NCI-H2196 treated with DMSO at 0.1 percent for 48 hours (cell line): ENCODE results near the gene PRX.
"Not testable (repeated sequence)": the region's sequence is repeated elsewhere in the genome, so short reads cannot be mapped to it uniquely, and the experiment has no call there.

Experiments used
- DNase-seq: peaks from one replicate; lab custom pipeline; 2025; ENCODE audit not compliant: unreplicated experiment; lab: John Stamatoyannopoulos, UW

Gene PRX

DNA sequence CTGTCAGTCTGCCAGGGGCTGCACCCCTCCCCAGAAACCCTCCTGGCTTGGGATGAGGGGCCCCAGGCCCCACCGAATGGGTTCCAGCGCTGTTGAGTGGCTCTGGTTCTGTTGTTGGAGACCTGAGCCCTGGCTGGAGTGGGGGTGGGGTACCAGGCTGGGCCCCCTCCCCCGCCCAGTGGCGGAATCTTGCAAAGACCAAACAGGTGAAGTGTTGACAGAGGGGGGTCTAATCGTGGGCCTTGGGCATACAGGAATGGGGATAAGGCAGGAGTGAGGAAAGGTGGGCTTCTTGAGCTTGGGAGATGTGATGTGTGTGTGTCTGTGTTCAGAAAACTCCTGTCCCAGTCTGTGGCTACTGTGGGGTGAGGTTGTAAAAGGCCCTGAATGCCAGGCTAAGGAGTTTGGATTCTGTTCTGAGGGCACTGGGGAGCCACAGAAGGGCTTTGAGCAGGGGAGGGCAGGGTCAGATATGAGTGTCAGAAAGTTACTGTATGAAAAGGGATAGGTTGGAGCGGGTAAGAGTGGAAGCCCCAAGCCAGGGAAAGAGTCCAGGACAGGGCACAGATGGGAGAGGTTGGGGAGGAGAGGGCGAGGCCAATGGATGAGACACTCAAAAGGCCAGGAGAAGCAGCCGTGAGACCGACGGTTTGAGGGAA, 23.0 kb downstream of the PRX start, which contains the start of gene HIPK4:
Gene HIPK4, minus strand, starts transcription at position 98 of the 659 bp plus-strand sequence. CDS start 279 bp downstream, outside the sequence.
- no peak for DNase-seq

DNA sequence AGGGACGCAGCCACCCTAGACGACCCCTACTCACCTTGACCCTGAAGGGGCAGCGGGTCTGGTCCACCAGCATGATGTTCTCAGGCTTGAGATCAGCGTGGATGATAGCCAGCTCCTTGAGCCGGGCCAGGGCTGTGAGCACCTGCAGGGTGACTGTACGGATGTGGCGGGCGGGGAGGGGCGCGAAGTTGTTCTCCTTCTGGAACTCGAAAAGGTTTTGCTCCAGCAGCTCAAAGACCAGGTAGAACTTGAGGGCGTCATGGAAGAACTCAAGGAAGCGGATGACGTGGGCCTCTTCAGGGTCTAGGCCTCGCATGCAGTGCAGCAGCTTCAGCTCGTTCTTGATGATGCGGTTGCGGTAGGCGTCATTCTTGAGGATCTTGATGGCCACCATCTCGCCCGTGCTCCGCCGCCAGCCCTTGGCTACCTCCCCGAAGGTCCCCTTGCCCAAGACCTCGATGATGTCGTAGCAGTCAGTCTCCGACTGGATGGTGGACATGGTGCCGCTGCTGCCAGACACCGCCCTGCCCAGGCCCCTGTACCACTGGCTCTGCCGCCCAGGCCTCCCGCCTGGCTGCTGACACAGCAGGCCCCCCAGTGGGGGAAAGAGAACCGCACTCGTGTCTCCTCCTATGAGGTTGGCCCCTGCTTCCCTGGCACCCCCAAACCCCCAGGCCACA, 23.6 kb downstream of the PRX start:
- no peak for DNase-seq

DNA sequence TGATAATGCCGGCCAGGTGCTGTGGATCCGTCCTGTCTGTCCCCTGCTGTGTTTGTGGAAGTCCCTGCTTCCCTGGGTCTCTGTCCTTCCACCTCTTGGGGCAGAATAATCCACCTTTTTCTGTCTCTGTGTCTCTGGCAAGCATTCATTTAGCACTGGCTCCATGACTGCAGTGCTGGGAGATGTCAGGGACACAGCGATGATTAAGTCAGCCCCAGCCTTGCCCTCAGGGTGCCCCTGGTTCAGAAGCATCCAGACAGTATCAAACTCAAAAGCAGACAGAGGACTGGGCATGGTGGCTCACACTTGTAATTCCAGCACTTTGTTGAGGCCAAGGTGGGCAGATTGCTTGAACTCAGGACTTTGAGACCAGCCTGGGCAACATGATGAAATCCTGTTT, 24.7 kb downstream of the PRX start:
- DNase-seq = no peak

DNA sequence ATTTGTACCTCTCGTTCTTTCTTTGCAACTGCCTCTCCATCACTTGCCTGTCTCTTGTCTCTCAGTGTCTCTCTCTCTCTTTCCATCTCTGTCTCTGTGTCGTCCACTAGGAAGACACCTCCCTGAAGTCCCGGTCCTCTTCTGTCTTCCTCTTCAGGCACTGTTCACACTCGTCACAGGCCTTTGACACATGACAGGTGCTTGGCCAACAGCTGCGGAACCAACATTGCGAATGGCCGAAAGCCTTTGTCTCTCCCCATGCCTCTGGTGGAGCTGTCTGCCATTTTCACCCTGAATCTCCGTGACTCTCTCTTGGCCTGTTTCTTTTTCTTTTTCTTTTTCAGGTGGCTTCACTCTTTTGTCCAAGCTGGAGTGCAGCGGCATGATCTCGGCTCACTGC, 26.0 kb downstream of the PRX start:
- no peak for DNase-seq

DNA sequence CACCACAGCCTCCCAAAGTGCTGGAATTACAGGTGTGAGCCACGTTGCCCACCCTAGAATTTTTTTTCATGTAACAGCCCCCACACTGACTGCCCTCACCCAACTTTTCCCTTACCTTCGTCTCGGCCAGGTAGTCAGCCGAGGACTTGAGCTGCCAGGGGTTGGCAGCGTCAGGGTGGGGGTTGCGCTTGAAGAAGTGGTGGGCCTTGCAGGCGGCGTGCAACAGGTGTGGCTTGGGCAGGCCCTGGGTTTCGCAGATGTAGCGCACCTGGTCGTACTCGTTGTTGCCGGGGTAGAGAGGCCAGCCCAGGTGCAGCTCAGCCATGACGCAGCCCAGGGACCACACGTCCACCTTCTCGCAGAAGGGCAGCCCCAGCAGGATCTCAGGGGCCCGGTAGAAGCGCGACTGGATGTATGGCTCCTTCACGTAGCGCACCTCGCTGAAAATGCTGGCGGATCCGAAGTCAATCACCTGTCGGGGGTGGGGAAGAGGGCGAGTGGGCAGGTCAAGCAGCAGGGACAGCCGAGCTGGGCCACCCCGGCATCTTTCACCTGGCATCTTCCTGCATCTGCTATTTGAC, 29.4 kb downstream of the PRX start:
- no peak for DNase-seq

DNA sequence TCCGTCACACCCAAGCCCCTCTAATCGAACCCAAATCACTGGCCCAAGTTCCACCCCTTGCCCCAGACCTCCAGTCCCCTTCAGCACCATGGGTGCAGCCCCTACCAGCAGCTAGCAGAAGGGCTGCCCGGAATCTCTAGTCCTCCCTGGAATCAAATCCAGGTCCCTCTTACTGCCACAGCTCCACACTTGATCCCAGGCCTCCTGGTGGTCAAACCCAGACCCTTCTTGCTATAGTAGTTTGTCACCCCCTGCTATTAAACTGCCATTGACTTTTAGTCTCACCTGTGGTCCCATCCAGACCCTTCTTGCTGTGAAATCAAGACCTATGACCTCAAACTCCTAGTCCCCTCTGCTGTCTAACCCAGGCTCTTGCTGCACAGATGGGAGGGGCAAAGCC, 31.9 kb downstream of the PRX start:
- DNase-seq = no peak

DNA sequence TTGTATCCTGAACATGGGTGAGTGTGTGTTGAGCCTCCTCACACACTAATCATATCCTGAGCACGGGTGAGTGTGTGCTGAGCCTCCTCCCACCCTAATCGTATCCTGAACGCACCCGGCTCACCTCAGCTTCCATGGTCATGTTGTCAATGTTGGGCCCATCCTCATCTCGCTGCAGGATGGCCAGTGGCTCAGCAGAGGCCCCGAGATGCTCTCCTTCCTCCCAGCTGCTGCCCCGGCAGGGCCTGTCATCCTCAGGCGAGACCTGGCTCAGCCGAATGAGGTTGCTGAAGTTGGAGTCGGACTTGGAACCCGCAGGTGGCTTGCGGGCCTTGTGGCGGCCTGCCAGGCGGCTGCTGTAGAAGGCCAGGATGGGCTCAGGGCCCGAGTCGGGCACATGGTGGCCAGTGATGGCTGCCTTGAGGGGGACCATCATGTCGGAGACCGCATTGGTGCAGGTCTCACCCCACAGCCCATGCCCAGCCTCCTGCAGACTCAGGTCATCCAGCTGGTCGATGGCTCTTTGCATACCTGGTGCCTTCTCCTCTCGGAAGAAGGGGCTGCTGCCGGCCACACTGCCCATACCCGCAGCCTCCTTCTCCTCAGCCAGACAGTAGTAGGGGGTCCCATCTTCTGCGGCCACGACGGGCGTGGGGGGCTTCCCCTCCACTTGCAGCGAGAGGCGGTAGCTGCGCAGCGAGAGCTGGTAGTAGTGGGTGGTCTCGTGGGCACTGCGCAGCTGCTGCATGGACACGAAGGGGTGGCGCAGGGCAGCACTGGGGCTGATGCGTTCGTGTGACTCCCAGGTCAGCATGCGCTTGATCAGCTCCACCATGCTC, 32.8 kb downstream of the PRX start:
- no peak for DNase-seq

DNA sequence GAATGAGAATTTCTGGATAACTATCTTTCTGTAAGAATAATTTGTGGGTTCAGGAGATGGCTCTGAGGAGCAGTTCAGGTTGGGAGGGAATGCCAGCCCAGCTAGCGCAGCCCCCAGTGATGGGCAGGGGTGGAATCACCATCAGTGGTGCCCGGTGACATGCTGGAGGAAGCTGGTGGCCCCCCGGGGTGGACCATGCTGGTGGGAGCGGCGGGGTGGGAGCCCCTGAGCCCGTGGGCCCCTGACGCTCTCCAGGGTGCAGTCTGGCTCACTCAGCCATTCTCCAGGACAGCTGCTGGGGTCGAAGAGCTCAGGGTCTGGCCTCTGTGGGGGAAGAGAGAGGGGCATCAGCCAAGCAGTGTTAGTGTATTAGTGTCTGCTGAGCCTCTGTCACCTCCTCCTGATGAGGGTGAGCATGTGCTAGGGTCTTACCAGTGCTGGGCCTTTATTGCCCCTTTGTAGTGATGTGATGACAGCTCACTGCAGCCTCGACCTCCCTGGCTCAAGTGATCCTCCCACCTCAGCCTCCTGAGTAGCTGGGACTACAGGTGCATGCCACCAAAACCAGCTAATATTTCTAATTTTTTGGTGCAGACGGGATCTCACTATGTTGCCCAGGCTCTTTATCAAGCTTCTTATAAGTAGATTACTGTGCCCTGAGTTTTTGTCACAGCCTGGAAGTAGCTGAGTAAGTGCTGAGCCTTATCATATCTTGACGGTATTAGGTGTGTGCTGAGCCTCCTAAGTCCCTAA, 33.6 kb downstream of the PRX start:
- DNase-seq = no peak

DNA sequence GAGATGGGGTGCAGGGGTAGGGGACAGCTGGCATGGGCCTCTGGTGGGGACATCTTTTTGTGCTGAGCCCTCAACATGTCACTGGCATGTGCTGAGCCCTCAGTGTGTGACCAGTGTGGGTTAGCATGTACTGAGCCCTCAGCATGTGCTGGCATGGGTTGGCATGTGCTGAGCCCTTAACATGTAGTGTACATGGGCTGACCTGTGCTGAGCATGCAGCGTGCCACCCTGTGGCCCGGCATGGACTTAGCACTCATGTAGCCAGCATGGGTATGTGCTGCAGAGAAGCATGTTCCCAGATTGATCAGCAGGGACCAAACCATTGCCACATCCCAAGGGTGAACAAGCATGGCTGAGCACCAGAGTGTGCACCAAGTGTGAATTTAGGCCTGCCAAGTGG, 34.7 kb downstream of the PRX start:
- DNase-seq = no peak

DNA sequence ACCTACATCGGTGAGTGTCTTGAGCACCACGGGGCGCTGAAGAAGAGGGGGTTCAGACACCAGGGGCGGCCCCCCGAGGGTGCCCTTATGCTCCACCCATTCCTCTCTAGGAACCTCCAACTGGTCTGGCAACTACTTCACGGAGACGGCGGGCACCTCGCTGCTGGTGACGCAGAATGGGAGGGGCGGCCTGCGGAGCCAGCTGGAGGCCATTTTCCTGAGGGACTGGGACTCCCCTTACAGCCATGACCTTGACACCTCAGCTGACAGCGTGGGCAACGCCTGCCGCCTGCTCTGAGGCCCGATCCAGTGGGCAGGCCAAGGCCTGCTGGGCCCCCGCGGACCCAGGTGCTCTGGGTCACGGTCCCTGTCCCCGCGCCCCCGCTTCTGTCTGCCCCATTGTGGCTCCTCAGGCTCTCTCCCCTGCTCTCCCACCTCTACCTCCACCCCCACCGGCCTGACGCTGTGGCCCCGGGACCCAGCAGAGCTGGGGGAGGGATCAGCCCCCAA, 35.2 kb downstream of the PRX start:
- no peak for DNase-seq

DNA sequence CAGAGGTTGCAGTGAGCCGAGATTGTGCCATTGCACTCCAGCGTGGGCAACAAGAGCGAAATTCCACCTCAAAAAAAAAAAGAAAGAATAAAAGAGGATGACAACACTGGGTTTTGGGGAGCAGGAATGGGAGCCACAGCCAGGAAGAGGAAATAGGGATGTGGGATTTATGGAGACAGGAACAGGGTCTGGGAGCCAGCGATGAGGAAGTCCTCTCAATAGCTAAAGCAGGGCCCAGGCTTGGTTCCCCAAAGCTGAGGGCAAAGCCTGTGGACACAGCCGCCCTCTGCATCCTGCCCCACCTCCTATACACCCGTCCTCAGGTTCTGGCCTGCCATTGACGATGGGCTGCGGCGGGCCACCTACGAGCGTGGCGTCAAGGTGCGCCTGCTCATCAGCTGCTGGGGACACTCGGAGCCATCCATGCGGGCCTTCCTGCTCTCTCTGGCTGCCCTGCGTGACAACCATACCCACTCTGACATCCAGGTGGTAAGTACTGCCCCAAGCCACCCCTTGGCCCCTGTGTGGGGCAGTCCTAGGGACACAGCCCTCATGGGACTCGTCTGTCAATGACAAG, 36.8 kb downstream of the PRX start:
- no peak for DNase-seq

DNA sequence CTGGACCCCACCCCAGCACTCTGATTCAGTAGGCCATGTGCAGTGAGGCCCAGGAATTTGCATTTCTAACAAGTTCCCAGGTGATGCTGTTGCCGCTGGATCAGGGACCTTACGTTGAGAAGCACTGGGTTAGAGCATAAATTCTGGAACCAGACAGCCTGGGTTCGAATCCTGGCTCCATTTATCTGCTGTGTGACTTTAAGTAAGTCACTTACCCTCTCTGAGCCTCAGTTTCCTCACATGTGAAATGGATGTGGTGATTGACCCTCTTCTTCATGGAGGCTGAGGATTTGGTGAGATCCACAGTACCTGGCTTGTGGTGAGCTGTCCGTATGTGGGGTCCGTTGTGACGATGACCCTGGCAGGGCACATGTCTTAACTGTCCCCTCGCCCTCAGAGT, 39.1 kb downstream of the PRX start:
- no peak for DNase-seq

DNA sequence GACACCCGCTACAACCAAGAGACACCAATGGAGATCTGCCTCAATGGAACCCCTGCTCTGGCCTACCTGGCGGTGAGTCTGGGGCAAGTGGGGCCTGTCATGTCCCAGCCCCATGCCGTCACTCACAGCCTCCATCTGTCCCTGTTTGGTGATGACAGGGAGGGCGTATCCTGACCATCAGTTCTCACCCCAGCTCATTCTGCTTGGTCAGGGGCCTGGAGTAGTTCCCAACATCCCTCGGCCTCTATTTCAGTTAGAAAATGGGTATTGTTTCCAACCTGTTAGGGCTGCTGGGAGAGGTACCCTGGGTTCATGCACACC, 41.4 kb downstream of the PRX start:
- no peak for DNase-seq

DNA sequence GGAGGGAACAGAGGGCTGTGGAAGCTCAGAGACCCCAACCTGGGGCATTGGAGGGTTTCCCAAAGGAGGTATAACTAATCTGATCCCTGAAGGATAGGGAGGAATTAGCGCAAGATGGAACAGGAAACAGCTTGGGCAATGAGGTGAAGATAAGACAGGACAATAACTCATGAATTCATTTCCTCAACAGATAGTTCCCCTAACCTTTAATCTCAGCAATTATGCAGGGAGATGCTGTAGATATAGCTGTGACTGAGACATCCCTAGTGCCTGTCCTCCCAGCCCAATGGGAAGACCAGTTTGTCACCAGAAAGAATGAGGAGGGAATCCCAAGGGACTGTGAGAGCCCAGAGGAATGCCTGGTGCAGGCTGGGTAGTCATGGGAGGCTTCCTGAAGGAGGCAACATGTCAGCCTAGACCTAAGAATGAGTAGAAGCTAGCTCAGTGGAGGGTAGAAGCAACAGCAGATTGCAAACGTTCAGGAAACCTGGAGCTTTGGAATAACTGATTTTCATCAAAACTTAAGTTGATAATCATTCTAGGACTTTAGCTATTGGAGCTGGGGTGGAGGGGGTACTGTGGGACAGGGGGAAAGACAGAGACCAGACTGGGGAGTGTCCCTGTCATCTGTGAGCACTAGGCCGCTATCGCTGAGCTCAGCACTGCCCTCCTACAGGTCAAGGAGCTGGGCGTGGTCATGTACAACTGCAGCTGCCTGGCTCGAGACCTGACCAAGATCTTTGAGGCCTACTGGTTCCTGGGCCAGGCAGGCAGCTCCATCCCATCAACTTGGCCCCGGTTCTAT, 42.0 kb downstream of the PRX start:
- no peak for DNase-seq

DNA sequence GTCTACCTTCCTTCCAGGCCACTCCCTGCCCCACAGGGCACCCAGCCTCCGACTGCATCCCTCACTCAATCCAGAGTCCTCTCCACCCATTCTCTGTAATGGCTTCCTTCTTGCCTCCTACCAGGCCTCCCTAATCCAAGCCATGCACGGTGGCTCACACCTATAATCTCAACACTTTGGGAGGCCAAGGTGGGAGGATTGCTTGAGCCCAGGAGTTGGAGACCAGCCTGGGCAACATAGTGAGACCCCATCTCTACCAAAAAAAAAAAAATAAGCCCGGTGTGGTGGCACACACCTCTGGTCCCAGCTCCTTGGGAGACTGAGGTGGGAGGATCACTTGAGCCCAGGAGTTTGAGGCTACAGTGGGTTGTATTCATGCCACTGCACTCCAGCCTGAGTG, 42.9 kb downstream of the PRX start:
- not testable (repeated sequence) for DNase-seq

DNA sequence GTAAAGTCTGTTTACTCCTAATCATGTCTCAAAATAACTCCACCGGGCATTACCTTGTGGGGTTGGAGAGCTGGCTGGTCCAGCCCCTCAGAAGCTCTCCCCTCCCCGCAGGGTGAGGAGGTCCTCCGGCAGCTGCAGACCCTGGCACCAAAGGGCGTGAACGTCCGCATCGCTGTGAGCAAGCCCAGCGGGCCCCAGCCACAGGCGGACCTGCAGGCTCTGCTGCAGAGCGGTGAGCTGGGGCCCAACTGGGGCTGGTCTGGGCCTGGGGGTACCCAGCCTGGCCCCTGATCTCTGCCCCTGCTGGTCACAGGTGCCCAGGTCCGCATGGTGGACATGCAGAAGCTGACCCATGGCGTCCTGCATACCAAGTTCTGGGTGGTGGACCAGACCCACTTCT, 43.4 kb downstream of the PRX start:
- no peak for DNase-seq

DNA sequence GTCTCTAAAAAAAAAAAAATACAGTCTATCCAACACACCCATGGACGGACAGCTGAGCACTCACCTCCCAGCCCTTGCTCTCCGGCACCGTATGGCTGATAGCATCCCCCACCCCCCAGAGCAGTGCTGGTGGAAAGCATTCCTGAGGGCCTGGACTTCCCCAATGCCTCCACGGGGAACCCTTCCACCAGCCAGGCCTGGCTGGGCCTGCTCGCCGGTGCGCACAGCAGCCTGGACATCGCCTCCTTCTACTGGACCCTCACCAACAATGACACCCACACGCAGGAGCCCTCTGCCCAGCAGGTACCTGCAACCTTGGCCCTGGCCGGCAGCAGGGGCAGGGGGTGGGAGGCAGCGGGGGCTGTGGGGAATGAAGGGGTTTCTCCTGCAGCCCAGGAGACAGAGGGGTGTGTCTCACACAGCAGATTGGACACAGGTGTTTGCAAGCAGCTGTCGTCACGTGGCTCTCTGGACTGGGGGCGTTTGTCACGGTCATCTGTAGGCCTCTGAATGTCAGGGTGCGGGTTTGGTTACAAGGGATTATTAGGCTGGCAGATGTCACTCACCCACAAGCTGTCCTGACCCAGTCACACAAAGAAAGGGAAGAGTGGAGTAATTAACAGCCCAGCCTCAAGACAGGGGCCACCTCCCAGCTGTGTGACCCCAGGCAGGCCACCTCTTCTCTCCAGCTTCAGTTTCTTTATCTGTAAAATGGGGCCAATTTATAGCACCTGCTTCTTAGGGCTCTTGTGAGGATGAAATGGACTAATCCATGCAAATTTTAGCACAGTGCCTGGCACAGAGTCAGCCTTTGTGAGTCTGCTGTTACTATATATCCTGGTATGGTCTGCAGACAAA, 45.4 kb downstream of the PRX start:
- DNase-seq = no peak

DNA sequence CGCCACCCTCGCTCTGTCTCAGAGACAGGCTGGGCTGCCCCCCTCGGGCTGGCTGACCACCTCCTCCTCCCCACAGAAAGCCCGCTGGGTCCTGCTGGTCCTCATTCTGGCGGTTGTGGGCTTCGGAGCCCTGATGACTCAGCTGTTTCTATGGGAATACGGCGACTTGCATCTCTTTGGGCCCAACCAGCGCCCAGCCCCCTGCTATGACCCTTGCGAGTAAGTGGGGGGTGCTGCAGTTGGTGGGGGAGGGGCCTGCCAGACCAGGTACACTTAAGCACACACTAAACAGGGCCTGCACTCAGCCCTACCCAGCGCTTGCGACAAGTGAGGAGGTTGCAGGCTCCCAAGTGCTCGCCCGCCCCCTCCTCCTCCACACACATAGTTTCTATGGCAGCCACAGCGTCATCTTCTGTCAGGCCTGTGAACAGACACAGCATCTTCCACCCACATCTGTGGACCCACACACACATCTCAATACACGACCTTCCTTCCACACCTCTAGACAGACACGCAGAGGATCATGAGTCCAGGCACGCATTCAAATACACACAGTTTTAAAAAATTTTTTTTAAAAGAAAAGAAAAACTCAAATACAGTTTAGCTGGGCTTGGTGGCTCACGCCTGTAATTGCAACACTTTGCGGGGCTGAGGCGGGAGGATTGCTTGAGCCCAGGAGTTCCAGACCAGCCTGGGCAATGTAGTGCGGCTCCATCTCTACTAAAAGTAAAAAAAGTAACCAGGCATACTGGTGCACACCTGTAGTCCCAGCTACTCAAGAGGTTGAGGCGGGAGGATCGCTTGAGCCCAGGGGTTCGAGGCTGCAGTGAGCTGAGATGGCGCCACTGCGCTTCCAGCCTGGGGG, 46.2 kb downstream of the PRX start:
- no peak for DNase-seq
